Endothelial cell of umbilical vein (primary cell): ENCODE results near the gene LSG1.
"Not testable (repeated sequence)": the region's sequence is repeated elsewhere in the genome, so short reads cannot be mapped to it uniquely, and the experiment has no call there.

Experiments used
- CTCF ChIP-seq, 2 donors: IDR thresholded peaks; 1 replicate in 1 of 2; 2 replicates in 1 of 2; pipeline ENCODE4 v1.5.1; 2011; ENCODE audit warnings: low read length in 2 of 2, mild to moderate bottlenecking in 2 of 2, moderate library complexity in 2 of 2, control low read depth in 1 of 2, inconsistent platforms in 1 of 2, low read depth in 1 of 2; ENCODE audit not compliant: insufficient read depth in 1 of 2; ENCODE audit errors: extremely low read depth in 1 of 2
- EZH2 ChIP-seq: IDR thresholded peaks from 2 replicates; pipeline ENCODE4 v1.6.1; 2012; ENCODE audit warnings: borderline replicate concordance, low read depth, mild to moderate bottlenecking, moderate library complexity, low read length, inconsistent platforms; ENCODE audit not compliant: severe bottlenecking
- POLR2A ChIP-seq: IDR thresholded peaks from 2 replicates; pipeline ENCODE4 v1.6.1; 2012; ENCODE audit warnings: low read depth, mild to moderate bottlenecking, control low read depth, low read length

DNA sequence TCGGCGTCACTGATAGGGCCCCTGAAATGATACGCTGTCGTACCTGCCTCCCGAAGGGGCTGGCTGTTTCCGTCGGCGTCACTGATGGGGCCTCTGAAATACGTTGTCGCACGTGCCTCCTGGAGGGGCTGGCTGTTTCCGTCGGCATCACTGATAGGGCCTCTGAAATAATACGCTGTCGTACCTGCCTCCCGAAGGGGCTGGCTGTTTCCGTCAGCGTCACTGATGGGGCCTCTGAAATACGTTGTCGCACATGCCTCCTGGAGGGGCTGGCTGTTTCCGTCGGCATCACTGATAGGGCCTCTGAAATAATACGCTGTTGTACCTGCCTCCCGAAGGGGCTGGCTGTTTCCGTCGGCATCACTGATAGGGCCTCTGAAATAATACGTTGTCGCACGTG is 41.3 kb downstream of the LSG1 start:
- TF ChIP-seq CTCF (IDR thresholded peaks at IDR 0.05; ENCODE audit: extremely low read depth in 1 of 2, insufficient read depth in 1 of 2, low read depth in 1 of 2, low read length in 2 of 2); EZH2; POLR2A: not testable (repeated sequence)
